Middle frontal gyrus (tissue), 1 donor: ENCODE measurements around the gene SHISAL1.
"Not testable (repeated sequence)": the region's sequence is repeated elsewhere in the genome, so short reads cannot be mapped to it uniquely, and the experiment has no call there.

Source experiments
- DNase-seq: peaks from one replicate; pipeline ENCODE4 v3.0.0-alpha.2; 2015; ENCODE audit warnings: low spot score; ENCODE audit errors: extremely low spot score

SHISAL1 gene

DNA sequence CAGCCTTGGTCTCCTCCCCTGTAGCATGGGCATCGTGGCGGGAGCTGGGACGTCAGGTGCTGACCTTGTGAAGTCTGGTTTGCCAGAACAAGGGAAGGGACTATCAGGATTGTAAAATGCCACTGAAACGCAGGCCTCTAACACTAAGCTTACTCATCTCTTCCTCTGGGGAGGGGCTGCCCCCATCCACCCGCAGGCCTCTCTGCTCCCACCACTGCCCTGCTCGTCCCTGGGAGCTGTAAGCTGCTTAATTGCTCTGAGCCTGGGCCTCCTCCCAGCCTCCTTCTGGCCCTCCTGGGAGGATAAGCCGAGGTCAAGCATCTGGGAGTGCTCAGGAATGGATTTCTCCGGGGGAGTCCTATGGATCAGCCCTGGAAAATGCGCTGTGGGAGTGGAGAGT, 8.4 kb downstream of the SHISAL1 start:
- no peak for DNase-seq

DNA sequence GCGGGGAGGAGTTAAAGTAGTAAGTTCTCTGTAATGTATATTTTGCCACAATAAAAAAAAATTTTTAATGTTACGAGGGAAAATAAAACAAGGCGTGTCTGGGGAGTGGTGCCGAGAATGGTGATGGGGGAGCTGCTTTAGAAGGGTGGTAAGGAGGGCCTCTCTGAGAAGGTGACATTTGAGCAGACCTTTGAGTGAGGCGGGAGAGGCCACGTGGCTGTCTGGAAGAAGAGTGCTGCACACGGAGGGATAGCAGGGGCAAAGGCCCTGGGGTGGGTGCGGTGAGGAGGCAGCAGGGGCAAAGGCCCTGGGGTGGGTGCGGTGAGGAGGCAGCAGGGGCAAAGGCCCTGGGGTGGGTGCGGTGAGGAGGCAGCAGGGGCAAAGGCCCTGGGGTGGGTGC, 10.4 kb downstream of the SHISAL1 start:
- not testable (repeated sequence) for DNase-seq

DNA sequence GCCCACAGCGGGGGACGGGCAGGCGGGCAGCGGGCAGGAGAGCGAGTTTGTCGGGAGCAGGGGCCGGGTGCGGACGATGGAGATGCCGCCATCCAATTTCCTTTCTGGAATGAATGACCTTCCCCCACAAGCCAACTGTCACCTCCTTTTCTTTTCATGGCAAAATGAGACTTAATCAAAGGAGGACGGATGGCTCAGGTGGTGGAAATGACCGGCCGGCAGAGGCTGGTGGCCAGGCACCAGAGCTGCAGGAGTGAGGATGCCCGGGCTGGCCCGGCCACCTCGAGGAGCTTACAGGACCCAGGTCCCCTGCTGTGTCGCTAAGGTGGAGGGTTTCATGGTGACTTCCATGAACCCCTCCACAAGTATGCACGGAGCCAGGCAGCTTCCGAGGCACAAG, 11.7 kb downstream of the SHISAL1 start:
- no peak for DNase-seq

DNA sequence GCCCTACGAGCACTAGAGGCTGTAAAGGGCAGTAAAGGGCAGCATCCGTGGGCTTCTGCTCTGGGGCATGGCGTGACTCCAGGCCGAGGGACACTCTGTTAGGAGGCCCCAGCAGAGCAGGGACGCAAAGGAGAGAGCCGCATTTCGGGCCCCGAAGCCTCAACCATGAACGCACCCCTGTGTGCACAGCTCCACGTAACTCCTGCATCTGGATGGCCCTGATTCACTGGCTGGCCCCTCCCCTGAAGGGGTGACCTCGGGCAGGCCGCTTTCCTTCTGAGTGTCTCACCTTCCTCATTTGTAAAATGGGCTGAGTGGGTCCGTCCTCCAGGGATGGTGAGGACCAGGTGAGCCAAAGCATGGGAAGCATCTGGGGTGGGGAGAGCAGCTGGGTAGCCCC, 13.6 kb downstream of the SHISAL1 start:
- DNase-seq: no peak

DNA sequence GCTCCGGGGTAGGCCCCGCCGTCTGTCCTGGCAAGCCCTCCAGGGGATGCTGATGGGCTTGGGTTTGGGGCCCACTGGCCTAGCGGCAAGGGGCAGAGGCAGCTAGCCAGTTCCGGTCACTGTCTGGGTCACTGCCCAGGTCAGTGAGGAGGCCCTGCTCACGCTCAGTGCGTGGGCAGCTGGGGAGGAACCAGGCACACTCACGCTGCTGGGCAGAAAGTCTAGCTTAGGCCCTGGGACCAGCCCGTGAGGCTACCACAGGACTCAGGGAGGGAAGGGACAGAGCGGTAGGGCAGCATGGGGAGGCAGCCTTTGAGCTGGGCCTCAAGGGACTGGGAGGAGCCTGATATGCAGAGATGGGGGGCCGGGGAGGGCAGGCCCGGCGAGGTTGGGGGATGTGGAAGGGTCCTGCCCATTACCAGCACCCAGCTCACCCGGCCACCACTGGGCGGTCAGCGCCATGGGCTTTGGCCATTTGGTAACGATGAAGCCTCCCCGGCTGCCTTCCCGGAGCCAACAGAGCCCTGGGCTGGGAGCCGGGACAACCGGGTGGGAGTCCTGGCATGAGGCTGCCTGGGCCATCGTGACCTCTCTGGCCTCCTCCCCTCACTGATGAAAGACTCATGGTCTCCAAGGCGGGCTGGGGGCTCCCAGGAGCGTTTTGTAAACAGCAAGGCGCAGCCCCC, 14.2 kb downstream of the SHISAL1 start:
- DNase-seq: no peak

DNA sequence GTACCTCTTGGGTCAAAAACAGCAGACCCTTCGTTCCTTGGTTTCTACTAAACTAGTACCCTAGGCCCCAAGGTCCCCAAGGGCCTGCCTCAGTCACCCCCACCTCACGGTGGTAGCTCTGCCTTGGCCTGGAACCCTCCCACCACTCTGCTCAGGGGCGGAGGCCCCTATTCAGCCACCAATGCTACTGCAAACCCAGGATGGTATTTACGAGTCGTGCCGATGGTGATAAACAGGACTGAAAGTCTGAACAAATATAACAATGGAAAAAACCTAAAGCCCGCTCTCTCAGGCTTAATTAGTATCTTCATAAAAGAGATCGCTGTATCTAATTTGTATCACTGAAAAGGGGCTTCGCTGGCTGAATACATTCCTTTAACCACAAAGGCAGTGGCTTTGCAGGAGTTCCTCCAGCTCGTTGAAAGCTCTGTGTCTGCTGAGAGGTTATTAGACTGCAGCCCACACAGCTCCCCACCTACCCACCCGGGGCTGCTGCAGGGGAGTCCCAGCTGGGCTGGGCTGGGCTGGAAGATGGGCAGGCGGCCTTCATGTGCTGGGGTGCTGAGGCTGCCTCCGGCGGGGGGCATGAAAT, 15.2 kb downstream of the SHISAL1 start:
- no peak for DNase-seq

DNA sequence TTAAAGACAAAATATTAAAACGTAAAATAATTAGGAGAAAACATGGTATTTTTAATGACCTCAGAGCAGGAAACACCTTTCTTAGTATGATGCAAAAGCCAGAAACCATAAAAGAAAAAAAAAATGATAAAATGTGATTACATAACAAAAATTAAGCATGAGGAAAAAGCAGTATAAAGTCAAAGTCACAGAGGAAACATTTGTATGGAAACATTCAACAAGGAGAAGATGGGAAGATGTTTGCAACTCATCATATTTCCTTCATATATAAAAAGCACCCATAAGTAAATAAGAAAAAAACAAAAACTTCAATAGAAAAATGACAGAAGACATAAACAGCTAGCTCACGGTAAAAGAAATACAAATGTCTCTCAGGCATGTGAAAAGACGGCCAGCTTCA, 17.3 kb downstream of the SHISAL1 start:
- DNase-seq: no peak

DNA sequence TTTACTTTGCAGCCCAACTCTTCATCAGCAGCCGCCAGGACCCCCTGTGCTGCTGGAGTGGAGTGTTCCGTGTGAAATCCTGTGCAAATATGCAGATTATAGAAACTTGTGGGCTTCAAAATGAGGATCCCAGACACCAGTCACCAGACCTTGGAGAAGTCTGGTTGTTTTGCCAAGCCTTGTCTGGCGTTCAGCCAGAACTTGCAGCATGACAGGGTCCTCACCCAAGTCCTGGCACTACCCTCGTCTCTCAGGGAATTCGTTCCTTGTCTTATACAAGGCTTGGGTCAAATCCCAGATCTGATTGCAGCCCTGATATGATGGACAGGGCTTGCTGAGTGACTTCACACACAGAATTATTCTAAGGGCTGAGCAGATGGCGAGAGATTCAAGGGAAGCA, 18.9 kb downstream of the SHISAL1 start:
- no peak for DNase-seq

DNA sequence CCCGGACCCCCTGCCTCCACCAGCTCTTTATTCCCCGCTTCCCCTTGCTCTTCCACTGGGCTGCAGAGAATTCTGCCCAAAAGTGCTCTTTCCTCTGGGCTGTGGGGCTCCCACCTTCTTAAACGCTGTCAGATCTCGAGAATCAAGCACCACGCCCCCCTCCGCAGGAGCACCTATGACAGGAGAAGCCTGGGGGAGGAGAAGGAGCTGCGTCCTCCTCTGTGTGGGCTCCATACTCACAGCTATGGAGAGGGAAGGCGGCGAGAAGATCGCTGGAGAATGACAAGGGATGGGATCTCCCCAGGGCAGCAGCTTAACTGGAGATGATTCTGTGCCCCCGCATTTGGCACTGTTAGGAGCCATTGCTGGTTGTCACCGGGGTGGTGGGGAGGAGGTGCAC, 19.7 kb downstream of the SHISAL1 start:
- DNase-seq: no peak

DNA sequence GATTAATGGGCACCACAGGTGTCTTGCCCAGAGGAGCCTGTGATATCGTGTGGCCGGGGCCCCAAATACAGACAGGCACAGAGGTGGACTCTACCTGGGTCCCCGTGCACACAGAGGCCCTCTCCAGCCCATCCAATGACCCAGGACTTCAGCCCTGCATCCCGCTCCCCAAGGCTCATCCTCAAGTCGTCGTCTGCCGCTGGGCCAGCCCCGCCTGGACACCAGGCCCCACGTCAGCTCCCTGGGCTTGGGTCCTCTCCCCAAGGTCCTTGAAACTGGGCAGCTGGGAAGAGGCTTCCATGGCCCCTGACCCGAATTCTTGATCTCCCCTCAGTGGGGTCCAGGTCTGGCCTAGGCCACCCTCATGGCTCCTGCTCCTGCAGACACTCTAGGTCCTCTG, 20.2 kb downstream of the SHISAL1 start:
- DNase-seq: no peak

DNA sequence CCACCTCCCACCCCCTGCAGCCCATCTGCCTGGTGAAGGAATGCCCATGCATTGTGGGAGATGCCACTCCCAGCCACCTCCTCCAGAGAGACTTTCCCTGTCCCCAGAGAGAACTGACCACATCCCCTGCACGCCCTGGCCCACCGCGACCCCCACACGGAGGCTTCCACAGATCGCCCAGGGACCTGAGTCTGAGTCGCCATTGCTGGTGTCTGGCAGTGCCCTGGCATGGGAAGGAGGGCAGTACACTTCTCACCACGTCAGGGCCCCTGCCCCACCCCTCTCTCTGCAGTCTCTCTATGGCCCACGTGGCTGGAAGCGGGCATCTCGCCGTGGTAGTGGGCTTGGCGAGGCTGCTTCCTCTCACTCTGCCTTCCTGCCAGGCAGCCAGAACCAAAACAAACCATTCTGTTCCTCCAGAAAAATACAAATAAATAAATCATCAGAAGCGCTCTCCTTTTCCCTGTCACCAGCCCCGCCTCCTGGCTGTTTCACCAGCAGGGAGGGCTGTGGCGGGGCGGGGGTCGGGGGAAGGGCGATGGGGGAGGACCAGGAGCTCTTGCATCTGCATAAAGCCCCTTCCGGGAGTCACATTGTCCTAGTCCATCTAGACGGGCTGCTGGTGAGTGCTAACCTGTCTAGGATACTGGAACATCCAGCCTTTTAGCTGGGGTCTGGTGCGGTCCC, 20.9 kb downstream of the SHISAL1 start:
- DNase-seq: no peak

DNA sequence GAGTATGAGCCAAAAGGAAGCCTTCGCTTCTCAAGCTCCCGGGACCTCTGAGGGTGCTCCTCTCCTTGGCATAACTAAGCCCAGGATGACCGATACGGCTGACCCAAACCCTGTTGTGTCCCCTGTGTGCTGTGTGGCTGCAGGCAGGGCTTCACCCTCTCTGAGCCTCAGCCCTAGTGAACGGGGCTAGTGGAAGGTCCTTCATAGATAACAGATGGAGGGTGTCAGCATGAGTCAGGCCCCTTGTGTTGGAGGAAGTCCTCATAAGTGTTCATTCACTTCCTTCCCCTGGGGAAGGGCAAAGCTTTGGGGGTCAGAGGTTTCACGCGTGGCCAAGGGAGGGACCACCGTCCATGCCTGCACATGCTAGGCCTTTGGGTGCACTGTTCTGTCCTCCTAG, 21.5 kb downstream of the SHISAL1 start:
- no peak for DNase-seq

DNA sequence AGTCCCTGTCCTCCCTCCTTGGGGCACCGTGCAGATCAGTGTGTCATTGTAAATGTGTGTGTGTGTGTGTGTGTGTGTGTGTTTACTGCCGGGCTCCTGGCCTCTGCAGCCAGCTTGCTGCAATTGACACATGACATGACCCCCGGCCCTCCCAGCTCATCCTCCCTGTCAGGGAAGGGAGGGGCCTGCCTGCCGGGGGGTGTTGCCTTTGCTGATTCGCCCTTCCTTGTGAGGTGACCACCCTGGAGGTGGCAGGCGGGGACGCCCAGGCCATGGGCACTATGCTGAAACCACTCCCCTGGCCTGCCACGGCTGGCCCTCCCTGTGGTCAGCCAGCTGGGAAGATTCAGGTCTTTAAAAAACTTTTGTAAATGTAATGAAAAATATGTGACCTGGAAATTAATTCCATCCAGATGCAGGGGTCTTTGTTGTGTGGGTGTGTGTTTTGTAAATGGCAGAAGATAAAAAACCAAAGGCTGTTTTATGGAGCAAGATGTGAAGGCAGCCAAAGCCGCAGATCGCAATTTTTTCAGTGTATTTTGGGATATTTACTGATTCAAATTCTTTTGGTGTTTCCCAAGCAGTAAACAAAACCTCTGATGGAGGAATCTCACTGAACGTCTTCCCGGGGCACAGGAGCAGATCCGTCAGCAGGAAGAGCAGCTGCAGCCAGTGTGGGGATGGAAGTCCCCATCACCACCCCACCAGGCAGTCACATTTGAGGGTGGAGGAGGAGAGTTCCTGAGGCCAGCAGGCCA, 23.2 kb downstream of the SHISAL1 start:
- no peak for DNase-seq

DNA sequence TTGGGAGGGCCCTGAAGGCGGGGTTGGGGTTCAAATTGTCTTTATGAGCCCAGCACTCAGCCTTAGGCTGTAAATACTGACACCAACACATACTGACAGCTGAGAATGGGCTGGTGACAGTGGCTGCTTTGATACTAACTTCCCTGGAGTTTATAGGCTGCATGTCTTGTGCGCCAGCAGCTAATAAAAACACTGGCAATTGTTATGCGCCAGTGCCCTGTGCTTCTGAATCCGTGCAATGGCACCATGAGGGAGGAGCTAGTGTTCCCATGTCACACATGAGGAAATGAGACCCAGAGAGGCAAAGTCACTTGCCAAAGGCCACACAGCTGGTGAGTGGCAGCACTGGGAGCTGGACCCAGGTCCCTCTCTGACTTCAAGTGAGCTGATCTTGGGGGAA, 23.8 kb downstream of the SHISAL1 start:
- no peak for DNase-seq

DNA sequence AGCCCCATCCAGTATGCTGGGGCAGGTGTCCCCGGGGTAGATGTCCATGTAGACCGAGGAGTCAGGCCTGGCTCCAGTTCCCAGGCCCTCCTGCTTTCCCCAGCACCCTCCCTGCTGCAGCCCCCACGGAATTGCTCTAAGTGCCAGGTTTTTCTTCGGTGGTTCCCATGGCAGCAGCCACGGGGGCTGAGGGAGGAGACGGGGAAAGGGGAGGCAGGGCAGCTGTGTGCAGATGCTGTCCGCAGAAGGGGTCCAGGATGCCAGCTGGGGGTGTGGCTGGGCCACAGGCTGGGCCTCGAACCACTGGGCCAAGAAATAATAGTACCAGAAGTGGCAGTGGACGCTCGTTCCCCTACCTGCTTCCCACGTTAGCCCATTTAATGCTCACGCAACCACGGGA, 25.0 kb downstream of the SHISAL1 start:
- no peak for DNase-seq

DNA sequence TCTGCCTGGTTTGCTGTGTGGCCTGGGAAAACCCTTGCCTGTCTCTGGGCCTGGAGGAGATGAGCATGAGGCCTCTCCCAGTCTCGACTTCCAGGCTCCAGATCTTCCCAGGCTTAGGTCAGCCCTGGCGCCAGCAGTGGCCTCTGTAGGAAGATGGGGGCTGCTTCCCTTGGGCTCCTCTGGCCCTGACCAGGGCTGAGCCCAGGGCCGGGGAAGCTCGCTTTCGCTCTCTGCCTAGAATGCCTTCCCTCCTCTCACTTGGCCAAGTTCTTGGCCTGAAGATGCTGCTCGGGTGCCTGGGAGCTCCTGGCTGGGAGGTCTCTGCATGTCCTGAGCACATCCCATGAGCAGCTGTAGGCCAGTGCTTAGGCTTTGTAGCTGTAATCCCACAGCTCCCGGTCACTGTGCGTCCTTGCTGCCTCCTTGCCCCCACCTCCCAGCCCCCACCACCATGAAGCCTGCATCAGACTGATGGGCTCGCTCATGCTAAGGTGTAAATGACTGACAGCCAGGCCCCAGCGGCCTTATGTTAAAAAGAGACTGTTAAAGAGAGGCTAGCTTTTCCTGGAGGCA, 25.5 kb downstream of the SHISAL1 start:
- no peak for DNase-seq

DNA sequence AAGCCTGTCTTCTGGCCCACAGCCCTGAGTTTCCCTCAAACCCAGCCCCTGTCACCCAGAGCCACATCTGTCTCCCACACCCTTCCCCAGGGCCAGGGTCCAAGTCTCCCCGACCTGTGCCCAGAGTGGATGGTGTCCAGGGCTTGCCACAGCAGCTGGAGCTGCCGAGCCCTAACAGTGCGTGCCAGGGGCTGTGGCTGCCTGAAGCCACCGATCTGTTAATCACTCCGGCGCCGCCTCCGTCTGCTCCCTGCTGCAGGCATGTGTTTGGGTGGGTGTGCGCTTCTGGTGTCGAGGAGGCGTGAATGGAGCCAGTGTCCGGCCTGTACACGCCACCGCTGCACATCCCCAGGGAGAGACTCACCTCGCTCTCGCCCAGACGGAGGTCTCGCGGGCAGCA, 26.1 kb downstream of the SHISAL1 start:
- no peak for DNase-seq

DNA sequence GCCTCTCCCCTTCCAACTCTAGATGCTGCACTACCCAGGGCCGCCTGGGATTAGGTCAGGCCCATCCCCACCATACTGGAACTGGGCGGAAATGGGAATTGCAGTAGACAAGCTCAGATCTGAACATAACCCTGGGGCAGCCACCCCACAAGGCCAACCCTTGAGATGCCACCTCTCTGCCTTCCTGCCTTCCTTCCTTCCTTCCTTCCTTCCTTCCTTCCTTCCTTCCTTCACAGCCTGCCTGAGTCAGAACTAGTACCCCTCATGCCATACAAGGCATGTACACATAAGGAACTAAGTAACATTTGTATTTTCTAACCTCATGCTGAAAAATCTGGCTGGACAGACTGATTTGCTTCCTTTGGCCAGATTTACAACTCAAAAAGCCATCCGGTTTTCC, 28.0 kb downstream of the SHISAL1 start:
- no peak for DNase-seq

DNA sequence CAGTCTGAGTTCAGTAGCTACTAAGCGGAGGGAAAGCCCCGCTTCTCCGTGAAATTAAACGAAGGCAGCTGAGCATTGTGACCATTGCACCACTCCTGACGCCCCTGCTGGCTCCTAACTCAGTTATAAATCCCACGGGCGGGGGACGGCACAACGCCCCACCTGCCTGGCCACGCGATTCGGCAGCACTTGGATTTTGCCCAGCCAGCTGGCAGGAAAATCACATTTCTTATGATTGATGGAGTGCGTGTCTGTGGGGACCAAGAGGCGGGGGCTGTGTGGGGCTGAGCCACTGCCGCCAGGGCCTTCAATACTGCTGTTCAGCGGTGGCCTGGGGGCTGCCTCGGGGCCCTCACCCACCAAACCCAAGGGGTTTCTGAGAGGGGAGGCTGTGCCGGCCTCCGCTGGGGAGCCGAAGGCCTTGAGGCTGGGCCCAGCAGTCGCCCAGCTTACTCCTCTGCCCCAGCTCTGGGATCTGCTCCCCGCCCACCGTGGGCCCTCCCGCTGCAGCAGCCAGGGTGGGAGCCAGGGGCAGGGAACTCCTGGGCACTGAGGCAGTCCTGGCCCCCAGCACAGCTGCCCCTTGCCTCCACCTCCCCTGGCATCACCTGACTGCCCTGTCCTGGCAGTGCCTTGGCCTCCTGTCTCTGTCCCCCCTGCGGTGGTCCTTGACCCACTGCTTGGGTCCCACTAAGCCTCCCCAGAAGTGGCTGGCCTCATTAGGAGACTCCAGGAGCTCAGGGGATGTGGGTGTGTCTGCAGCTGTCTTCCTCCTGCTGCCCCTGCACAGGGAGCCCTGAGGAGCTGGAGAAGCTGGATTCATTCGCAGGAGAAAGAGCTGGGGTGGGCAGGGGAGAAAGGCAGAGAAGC, 30.7 kb downstream of the SHISAL1 start:
- DNase-seq: no peak

DNA sequence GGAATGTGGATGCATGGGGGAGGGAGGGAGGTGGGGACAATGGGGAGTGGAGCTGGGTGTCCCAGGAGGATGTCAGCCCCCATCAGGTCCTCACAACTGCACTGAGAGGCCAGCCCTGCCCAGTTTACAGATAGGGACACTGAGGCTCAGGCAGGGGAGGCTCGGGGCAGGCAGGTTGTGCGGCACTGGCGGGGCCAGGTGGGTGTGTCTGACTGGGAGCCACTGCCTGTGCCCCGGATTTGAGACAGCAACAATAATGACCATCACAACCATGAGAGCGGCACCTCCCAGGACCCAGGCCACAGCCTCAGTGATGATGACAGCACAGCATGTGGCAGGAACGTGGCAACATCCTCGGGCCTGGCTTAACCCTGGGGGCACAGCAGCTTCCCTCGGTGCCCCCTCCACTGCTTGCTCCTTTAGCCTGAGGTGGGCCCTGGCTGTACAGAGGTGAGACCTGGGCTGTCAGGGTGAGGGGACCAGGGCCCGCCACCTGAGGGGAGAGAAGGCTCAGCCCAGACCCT, 32.0 kb downstream of the SHISAL1 start:
- no peak for DNase-seq

DNA sequence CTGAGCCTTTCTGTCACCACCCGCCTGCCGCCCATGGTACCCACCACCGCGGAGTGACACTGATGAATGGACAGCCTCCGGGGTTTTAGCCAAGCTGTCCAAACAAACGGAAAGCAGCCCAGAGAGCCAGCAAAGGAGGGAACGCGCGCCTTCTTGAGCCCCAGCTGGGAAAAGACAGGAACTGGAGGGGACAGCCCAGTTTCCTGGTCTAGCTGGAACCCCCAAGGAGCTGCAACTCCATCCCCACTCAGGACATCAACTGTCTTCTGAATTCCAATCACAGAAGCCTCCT, 33.7 kb downstream of the SHISAL1 start:
- DNase-seq: no peak
